Measurements from ENCODE around the gene HEXB. TPM values are rescaled to one million over a fixed set of nuclear protein-coding genes. Genes with fewer than 3 reads are reported as not detected.
"Not testable (repeated sequence)": the region's sequence is repeated elsewhere in the genome, so short reads cannot be mapped to it uniquely, and the experiment has no call there.

The HEXB gene
- total and polyA plus RNA-seq, 9 of the 15 experiments (the other 6 are each of a cell fraction or from before 2014, with no cell fraction given), result 22.9 to 158 (median 108) TPM

- H3K27ac ChIP-seq (ENCODE audit: extremely low read depth, low read depth, low read length); H3K4me1 ChIP-seq (replicated peaks in 1 of 2; ENCODE audit: control insufficient read depth in 2 of 2, insufficient read depth in 2 of 2, low read length in 2 of 2); H3K27me3 ChIP-seq (ENCODE audit: control insufficient read depth in 2 of 2, insufficient read depth in 2 of 2, low read length in 2 of 2); in situ Hi-C loops (cut with MboI); H3K9me1 ChIP-seq (ENCODE audit: control insufficient read depth, insufficient read depth, low read length); POLR2A ChIA-PET; ATAC-seq; H3K4me3 ChIP-seq; DNase-seq (ENCODE audit: extremely low read depth in 1 of 4, low spot score in 3 of 4); FAIRE-seq; H3K9ac ChIP-seq (ENCODE audit: insufficient read depth in 1 of 2, low read depth in 2 of 2, low read length in 2 of 2); H3K9me3 ChIP-seq (replicated peaks; ENCODE audit: control insufficient read depth, insufficient read depth, low read depth, low read length); H4K20me1 ChIP-seq (replicated peaks; ENCODE audit: control insufficient read depth, insufficient read depth, low read length); H3K4me2 ChIP-seq (ENCODE audit: insufficient read depth, low read length); H2AFZ ChIP-seq (ENCODE audit: low read depth, low read length); intact Hi-C loops (cut with micrococcal nuclease); H3K79me2 ChIP-seq (ENCODE audit: control insufficient read depth, insufficient read depth, low read length); BruUV-seq (replicated peaks); CTCF ChIA-PET (ENCODE audit: low intra/inter-chr PET ratio): not testable (repeated sequence)
- peaks cover 83% of the 10 kb centered on the region for H3K36me3 ChIP-seq (ENCODE audit: control insufficient read depth, insufficient read depth, low read length)
- WGBS (ENCODE audit: insufficient coverage, low coverage, missing lambda C conversion rate), result 98% methylated on average over 4 of the region's 4 CpGs
These were observed 63.7 kb downstream of the HEXB start for GRCh38 chr5:74748742-74749141.

GRCh38 chr5:74761241-74761640, 76.2 kb downstream of the HEXB start:
- intact Hi-C loops (cut with micrococcal nuclease), result no loop called here
- peaks cover 4 to 12% of the 10 kb centered on the region in 2 experiments; a peak in 3 of 5 replicates for H3K4me1 ChIP-seq (replicated peaks in 1 of 2; ENCODE audit: control insufficient read depth in 2 of 2, insufficient read depth in 2 of 2, low read length in 2 of 2)
- no peak for TF ChIP-seq ATF2 (CRISPR knock-in tag; IDR thresholded peaks at IDR 0.05)
- TF ChIP-seq ZBTB11 (CRISPR knock-in tag; IDR thresholded peaks at IDR 0.05), result no peak
- TF ChIP-seq KHSRP (IDR thresholded peaks at IDR 0.05), result no peak
- TF ChIP-seq E2F6 (IDR thresholded peaks at IDR 0.05; ENCODE audit: borderline replicate concordance in 1 of 2, extremely low read depth in 1 of 2, insufficient read depth in 1 of 2, insufficient read length in 1 of 2, low read depth in 1 of 2, low read length in 1 of 2, poor library complexity in 1 of 2, severe bottlenecking in 1 of 2), result no peak
- TF ChIP-seq NCOA4 (IDR thresholded peaks at IDR 0.05; ENCODE audit: partially characterized antibody), result no peak
- no peak for TF ChIP-seq TFAP4 (CRISPR knock-in tag; IDR thresholded peaks at IDR 0.05; ENCODE audit: borderline replicate concordance)
- TF ChIP-seq HDAC1 (IDR thresholded peaks at IDR 0.05), result no peak

More at GRCh38 chr5:74761241-74761640, 76.2 kb downstream of the HEXB start:
- Histone ChIP-seq H3K79me2 (ENCODE audit: control insufficient read depth, insufficient read depth, low read length) (peaks cover 26% of the 10 kb centered on the region), H3K27ac (ENCODE audit: extremely low read depth, low read depth, low read length) (no peak overlapping the region), H3K36me3 (ENCODE audit: control insufficient read depth, insufficient read depth, low read length) (peaks cover 83% of the 10 kb centered on the region), H3K4me2 (ENCODE audit: insufficient read depth, low read length) (no peak overlapping the region), H4K20me1 (replicated peaks; ENCODE audit: control insufficient read depth, insufficient read depth, low read length) (no peaks in the 10 kb centered on the region), H3K4me3 (no peak overlapping the region), H3K9me3 (replicated peaks; ENCODE audit: control insufficient read depth, insufficient read depth, low read depth, low read length) (no peaks in the 10 kb centered on the region), H3K9ac (ENCODE audit: insufficient read depth in 1 of 2, low read depth in 2 of 2, low read length in 2 of 2) (no peak overlapping the region), H3K9me1 (ENCODE audit: control insufficient read depth, insufficient read depth, low read length) (no peaks in the 10 kb centered on the region), H2AFZ (ENCODE audit: low read depth, low read length) (no peak overlapping the region), H3K27me3 (ENCODE audit: control insufficient read depth in 2 of 2, insufficient read depth in 2 of 2, low read length in 2 of 2) (no peaks in the 10 kb centered on the region)
- in situ Hi-C loops (cut with MboI), result no loop called here
- DNase-seq (ENCODE audit: extremely low read depth in 1 of 4, low spot score in 3 of 4), result no peak
- POLR2A ChIA-PET, result interaction anchor here (0.8 kb wide), 1 partner anchor 10 kb away, joined by 3 read pairs; no protein-coding TSS in a partner anchor
- BruUV-seq (replicated peaks), result no TSS peak
- FAIRE-seq, result no peak
- CTCF ChIA-PET (ENCODE audit: low intra/inter-chr PET ratio), result no interaction called here
- ATAC-seq, result no peak
- WGBS (ENCODE audit: insufficient coverage, low coverage, missing lambda C conversion rate), result 88% methylated on average over 1 of the region's 1 CpG
